Loucy (cell line): Measurements from ENCODE around the gene BANF2.

ENCODE experiments used
- EZH2phosphoT487 ChIP-seq: fragments of 200-600 bp; IDR thresholded peaks from 2 replicates; pipeline ENCODE4 v1.6.1; 2018; ENCODE audit warnings: antibody characterized with exemption, mild to moderate bottlenecking, moderate library complexity, borderline replicate concordance
- TF ChIP-seq, protein P1 (sequence below): fragments of 200-600 bp; sonication (generic); conservative IDR thresholded peaks from 2 replicates; pipeline ENCODE4 v1.5.1; 2014; ENCODE audit warnings: mild to moderate bottlenecking, antibody characterized with exemption, low read length

DNA sequence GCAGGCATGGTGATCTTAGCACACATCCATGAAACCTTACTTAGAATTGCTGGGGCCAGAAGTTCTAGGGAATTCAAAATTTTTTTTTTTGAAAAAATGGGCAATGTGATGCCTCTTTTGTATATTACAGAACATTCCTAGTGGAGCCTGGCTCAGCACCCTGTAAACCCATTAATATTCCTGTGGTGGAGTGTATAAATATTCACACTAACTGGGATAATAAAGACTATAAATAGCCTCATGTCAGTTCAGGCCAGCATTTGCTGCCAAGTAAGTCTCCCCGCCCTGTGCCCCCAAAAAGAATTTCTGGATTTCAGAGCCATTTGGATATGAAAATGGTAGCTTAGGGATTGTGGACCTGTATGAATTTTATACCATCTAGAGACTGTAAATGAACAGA, 14.8 kb downstream of the BANF2 start:
- TF ChIP-seq, protein P1, sequence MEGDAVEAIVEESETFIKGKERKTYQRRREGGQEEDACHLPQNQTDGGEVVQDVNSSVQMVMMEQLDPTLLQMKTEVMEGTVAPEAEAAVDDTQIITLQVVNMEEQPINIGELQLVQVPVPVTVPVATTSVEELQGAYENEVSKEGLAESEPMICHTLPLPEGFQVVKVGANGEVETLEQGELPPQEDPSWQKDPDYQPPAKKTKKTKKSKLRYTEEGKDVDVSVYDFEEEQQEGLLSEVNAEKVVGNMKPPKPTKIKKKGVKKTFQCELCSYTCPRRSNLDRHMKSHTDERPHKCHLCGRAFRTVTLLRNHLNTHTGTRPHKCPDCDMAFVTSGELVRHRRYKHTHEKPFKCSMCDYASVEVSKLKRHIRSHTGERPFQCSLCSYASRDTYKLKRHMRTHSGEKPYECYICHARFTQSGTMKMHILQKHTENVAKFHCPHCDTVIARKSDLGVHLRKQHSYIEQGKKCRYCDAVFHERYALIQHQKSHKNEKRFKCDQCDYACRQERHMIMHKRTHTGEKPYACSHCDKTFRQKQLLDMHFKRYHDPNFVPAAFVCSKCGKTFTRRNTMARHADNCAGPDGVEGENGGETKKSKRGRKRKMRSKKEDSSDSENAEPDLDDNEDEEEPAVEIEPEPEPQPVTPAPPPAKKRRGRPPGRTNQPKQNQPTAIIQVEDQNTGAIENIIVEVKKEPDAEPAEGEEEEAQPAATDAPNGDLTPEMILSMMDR, result no peak
- TF ChIP-seq EZH2phosphoT487, result no peak
